Effector CD4-positive, alpha-beta T cell (primary cell): Measurements from ENCODE around the gene NLRC3.
"Not testable (repeated sequence)": the region's sequence is repeated elsewhere in the genome, so short reads cannot be mapped to it uniquely, and the experiment has no call there.

Source experiments
- DNase-seq: peaks from one replicate; pipeline ENCODE4 v3.0.0-alpha.2; 2020

NLRC3 gene

DNA sequence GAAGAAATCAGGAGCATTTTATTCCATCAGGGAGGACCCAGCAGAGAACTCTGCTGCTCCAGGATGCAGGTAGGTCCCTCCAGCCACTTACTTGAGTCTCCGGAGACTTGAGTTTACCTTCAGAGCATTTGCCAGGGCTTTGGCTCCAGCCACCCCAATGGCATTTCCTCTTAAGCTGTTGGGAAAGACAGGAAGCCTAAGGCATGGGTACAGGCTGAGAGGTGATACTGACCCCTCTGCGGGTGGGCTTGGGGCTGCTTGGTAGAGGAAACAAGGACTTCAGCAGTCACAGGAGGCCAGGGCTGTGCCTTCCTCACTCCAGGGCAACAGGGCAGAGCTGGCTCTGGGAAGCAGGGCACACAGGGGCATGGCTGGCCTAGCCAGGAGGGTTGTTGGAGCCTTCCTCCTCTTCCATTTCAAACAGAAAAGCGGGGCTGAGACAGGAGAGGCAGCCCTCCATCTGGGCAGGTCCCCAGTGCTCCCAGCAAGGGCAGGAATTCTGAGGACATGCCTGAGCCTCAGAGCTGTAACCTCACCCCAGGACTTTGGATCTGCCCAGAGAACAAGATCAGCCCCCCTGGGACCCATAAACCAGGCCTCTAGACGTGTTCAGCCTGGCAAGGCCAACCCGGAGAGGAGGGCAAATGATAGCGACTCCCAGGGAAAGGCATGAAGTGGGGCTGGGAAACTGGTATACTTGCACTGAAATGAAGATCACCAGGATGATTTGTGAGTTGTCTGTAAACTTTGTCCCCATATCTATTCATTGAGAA is 34.4 kb downstream of the NLRC3 start:
- no peak for DNase-seq

- DNase-seq = no peak
These were observed 35.6 kb downstream of the NLRC3 start for GRCh38 chr16:3541527-3542155.

GRCh38 chr16:3538222-3538621 is 39.0 kb downstream of the NLRC3 start:
- no peak for DNase-seq

DNA sequence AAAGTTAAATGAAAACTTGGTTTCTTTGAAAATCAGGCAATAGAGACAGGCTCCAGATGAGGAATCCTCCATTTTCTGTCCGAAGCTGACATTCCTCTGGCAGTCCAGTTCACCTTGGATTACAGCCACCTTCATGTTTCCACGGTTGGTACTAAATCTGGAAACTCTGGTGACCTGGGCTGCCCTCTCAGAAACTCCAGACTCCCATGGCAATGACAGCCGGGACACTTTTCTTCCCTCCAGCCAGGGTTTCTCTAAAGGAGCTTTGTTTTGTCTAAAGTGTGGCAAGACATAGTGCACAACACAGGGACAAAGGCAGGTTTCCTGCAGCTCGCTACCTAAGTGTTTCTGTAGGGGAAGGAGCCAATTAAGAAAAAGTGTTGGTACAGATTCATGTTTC is 40.4 kb downstream of the NLRC3 start:
- no peak for DNase-seq

DNA sequence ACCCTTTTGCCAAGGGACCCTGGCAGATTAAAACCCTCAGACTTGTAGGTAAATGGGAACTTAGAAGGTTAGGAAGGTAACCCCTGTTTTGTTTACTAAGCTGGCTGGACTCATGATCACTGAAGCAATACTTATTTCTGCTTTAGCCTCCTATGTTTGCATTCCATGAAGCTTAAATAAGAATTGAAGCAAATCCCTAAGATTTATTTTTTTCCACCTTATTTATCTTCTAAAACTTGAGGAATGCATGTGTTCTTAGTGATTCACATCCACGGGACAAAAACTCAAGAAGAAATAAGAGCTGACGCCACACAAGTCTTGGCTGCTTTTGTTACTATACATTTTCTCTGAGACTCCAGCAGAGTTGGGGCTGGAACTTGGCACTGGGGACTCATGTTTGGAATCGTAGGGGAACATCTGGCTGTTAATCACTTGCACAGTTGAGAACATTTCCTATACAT is 40.9 kb downstream of the NLRC3 start:
- no peak for DNase-seq

DNA sequence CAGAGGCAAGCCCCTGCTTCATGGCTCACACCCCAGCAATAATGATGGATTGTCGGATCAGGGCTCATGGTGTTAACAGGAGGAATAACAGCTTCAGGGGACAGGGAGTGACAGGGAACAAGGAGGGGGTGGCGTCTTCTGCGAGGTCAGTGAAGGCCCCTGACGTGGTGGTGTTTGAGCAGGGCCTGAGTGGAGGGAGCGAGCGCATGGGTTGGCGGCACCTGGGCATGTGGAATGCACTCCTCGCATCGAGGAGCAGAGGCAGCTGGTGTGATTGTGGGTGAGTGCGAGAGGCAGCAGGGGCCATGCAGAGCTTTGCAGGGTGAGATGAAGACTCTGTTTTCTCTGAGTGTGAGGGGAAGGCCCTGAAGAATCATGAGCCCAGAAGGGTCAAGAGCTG is 43.1 kb downstream of the NLRC3 start:
- no peak for DNase-seq

DNA sequence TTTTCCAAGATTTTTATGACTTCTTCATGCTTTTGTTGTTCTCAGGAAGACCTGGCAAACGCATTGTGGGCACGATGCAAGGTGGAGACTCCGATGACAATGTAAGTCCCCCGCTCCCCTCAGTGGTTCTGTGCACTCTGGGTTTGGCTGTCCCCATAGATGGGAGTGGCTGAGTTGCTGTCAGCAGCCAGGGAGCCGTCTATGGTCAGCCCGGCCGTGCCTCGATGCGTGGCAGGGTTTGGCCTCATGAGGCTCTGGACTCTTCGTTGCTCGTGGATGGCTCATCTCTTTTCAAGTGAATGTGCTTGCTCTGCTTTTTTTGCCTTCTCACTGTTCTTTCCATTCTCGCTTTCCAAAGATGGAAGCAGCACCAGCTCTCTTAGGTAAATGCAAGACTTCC is 44.5 kb downstream of the NLRC3 start:
- DNase-seq = no peak

DNA sequence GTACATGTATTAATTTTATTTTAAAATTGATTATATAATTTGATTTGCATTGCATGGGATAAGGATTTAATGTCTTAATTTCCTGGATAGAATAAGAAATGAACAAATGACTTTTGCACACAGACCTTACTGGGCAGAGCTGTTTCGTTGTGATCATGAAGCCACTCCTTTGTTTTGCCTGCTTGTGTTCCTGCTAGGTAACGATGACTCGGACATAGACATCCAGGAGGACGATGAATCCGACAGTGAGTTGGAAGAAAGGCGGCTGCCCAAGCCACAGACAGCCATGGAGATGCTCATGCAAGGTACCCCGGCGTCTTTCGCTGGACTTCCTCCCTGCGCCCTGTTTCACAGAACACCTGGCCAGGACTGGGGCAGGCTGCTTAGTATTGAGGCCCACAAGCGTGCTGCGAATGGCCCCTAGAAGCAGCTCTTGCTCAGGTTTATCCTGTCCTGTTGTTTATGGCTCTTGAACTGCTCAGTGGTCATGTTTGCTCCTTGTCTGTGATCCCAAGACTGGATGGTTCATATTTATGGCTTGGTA is 46.8 kb downstream of the NLRC3 start:
- no peak for DNase-seq

DNA sequence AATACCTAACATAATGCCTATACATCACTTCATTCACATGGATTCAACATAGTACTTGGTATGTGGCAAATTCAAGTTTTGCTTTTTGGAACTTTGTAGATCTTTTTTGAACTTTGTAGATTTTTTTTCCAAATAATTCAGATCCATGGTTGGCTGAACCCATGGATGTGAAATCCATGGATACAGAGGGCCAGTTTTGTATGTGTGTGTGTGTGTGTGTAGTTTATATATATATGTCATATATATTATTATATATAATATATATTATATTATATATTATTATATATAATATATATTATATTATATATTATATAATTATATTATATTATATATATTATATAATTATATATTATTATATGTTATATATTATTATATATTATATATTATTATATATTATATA is 48.0 kb downstream of the NLRC3 start:
- DNase-seq = no peak

DNA sequence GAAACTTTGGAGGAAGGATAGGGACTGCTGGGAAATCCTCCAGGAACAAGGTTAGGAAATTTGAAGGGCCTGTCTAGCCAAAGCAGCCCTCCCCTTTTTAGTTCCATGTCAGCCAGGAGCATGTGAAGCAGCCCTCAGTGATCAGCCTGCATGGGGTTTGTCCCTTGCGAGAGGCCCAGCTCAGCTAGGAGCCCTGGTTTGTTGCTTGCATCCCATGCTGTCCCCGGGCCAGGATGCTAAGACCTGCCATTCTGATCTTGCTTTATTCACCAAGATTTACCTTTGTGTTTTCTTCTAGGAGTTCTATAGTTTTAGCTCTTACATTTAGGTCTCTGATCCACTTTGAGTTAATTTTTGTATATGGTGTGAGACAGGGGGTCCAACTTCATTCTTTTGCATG is 48.8 kb downstream of the NLRC3 start:
- DNase-seq = no peak

GRCh38 chr16:3527216-3527829 is 49.9 kb downstream of the NLRC3 start:
- not testable (repeated sequence) for DNase-seq

DNA sequence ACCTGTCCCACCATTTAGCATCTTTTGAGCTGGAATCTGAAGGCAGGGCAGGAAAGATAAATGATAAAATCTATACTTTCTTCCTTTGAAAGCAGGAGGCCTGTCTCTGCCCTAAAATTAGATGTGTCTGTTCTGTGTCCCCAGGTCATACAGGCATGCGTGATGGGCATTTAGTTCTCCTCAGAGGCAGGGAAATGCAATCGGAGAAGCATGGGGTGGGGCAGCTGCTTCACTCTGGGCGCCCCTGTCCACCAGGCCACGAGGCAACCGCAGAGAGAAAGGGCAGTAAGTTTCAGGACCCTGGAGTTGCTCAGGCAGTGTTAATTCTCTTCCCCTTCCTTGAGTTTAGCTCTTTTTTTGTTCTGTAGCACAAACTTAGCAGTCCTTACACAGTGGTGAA is 51.3 kb downstream of the NLRC3 start:
- no peak for DNase-seq

GRCh38 chr16:3523281-3523680 is 53.9 kb downstream of the NLRC3 start:
- no peak for DNase-seq

GRCh38 chr16:3520841-3521240 is 56.4 kb downstream of the NLRC3 start:
- no peak for DNase-seq

- DNase-seq = no peak
These were observed 56.8 kb downstream of the NLRC3 start for GRCh38 chr16:3520413-3520812.

DNA sequence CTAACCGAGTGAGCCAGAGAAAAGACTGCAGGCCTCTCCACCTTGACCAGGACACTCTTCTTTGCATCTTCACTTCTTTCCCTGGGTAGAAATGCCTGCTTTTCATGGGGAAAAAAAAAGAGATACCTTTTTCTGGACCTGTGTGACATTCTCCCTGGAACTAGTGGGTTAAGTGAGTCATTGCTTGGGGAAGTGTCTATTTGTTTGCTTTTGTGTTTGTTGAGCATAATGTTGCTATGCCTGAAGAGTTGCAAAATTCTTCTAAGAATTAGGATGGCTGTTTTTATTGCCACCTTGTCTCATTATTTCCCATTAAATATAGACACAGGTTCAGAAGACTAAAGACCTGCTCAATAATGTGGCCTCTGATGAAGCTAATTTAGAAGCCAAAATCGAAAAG is 57.6 kb downstream of the NLRC3 start:
- DNase-seq = no peak

- no peak for DNase-seq
These were observed 58.2 kb downstream of the NLRC3 start for GRCh38 chr16:3518986-3519348.

DNA sequence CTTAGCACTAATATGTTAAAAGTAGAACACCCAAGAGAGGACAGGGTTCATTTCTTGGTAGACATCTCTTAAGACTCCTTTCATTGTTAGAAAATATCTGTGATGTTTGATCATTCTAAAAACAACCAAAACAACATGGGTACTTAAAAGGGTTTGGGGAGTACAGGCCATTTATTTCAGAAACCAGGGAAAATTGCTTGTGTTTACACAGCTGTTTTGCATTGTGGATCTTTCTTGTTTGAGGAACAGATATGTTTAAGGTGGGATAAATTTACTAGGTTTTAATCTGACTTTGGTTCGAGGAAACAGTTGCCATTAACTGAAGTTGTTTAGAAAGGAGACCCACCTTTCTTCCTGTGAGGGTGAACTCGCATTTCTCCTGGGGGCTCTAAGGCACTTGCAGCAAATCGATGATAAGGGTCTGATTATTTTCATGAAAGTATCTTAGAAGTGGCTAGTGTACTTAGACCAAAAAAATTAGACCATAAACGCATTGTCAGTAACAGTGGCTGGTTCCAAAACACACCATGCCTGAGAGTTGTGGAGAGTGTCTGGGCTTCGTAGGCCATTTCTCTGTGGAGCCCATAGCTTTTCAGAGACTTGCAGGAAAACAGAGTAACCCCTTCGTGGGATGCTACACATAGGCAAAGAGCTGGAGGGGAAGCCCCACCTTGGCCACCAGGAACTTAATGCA is 58.8 kb downstream of the NLRC3 start:
- no peak for DNase-seq

DNA sequence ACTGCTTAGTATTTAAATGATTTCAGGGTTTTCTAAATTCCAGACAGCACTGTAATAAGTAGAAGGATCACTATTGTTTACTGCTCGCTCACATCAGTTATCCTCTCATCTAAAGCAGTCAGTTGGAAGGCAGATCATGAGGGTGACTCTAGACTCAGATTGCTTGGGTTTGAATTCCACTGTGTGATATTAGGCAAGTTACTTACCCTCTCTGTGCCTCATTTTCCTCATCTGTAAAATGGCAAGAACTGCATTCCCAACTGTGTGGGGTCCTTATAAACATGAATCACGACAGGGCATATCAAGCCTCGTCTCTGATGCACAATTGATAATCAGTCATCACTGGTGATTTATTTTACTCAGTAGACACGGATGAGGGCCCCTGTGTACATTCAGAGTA is 61.3 kb downstream of the NLRC3 start:
- no peak for DNase-seq

DNA sequence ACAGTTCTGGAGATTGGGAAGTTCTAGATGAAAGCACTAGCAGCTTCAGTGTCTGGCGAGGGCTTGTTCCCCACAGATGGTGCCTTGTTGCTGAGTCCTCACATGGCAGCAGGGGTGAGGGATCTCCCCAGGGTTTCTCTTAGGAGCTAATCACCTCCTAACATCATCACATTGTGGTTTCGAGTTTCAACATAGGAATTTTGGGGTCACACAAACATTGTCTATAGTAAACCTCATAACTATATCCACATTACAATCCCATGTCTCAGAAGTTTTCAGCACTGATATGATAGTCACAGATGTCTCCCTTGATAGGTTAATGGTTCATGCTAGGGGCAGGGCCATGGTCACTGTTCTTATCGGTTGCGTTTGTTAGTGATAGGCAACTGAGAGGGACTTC is 62.6 kb downstream of the NLRC3 start:
- no peak for DNase-seq

- DNase-seq = no peak
These were observed 63.2 kb downstream of the NLRC3 start for GRCh38 chr16:3513892-3514583.

- no peak for DNase-seq
These were observed 65.7 kb downstream of the NLRC3 start for GRCh38 chr16:3511286-3512180.
